GM19468 (cell line): ENCODE measurements around the gene TRIM52.
"Not testable (repeated sequence)": the region's sequence is repeated elsewhere in the genome, so short reads cannot be mapped to it uniquely, and the experiment has no call there.

Experiments used
- ATAC-seq: cut with Tn5 transposase; IDR thresholded peaks from one replicate; pipeline ENCODE4 v1.9.1; 2021; ENCODE audit warnings: mild to moderate bottlenecking, moderate library complexity, moderate number of reproducible peaks; ENCODE audit not compliant: unreplicated experiment; ENCODE audit errors: extremely low read depth

Gene TRIM52

DNA sequence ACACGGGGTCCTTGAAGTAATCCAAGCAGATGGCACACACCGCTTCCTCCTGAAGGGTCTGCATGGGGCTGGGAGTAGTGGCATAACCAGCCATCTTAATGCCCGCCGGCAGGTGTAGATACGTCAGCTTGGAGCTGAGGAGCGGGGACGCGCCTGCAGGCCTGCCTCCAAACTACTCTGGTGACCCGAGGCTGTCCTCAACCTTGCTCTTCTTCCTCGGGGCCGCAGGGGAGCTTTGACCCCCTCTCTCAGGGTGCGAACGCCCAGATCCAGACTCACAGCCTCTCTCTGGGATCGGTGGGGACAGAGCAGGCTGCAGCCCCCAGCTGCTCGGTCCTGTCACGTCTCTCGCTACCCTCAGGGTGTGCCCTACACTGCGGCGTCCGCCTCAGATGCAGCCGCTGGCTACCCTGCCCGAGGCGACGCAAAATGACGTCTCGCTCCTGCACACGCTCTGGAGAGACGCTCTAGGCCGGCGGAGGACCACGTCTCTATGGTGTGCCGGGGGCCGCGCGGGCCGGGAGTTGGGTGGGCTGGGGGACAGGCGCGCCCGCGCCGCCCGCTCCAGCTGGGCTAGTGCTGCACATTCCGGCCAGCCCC, at the start of gene TRIM52:
Gene TRIM52 (minus strand): TSS at position 424 of the 600 bp plus-strand sequence. CDS start 330 bp downstream, at position 94.
- peak; percentile 88 for ATAC-seq

DNA sequence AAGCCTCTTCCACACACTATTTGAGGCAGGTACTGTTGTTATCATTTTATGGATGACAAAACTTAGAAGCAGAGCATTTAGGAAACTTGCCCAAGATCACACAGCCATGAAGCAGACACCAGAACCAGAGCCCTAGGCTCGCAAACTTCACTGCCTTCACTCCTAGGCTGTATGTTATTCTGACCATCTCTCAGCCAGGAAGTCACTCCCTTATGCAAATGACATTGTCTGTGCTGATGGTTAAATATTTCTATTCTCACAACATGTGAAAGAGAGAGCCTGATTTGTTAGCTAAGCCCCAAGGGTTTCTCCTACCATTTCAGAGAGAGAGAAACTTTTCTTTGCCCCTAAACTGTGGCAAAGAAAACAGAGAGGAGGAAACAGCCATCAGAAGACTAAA, 26.4 kb upstream of the TRIM52 start:
- not testable (repeated sequence) for ATAC-seq

DNA sequence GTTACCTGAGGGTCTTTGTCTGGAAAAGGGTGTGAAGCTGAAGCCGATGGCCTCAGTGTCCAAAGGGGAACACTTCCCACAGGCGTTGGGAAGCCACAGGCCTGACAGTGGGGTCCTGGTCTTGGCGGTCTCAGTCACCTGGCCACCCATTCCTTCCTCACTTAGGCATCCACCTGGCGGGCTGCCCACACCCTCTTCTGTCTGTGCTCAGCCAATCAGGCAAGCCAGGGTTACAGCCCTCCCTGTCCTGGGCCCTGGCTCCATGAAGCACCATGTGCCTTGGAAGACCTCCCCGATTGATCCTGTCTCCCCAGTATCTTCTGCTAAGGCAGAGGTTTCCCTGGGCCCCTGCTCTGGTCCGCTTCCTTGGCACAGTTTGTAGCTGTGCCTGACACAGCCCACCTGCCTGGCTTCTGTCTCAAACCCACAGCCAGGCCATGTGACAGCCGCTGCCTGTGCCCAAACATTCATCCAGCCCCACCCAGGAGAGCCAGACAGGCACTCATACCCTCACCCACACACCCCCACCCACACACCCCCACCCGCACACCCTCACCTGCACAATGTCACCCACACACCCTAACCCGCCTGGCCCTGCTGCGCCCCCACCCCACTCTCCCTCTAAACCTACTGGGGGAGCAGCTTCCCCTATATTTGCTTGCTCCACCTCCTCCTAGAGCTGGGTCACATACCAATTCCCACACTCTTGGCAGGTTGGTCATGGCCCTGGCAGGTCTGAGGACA, 25.2 kb upstream of the TRIM52 start:
- ATAC-seq, result not testable (repeated sequence)

DNA sequence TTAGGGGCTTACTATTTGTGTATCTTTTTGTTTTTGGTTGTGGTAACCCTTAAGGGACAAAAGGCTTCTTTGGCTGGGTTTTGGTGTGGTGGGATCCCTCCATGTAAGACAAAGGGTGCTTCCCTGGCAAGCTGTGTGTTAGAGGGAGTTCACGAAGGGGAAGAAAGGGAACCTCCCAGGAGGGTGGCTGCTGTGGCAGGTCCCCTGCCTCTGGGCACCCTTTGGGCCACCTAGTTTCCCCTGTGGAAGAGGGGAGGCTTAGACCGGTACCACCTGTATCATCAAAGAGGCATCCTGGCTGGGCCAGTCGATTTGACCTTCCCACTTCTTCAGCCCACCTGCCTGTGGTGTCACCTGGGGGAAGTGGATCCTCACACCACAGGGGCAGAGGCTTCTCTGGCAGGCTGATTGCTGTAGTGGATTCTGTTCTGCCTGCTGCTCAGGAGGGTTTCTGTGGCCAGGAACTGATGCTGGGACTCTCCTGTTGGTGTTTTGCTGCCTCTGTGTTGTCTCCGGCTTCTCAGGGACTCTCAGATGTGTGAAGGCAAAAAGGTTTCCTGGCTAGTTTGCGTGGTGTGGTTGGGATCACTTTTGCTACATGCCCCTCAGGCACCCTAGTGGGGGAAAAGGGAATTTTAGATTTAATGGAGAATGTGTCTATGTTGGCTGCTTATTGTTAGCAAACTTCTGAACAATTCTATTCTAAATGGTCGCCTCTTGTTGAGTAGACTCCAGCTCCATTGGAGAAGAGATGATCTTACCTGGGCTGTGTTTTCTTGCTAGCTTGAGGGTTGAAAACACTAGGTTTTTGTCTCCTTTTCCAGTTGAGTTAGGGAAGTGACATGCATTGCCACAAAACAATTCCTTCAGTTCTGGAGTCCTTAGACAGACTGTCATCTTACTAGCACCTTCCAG, 23.2 kb upstream of the TRIM52 start:
- ATAC-seq, result not testable (repeated sequence)

DNA sequence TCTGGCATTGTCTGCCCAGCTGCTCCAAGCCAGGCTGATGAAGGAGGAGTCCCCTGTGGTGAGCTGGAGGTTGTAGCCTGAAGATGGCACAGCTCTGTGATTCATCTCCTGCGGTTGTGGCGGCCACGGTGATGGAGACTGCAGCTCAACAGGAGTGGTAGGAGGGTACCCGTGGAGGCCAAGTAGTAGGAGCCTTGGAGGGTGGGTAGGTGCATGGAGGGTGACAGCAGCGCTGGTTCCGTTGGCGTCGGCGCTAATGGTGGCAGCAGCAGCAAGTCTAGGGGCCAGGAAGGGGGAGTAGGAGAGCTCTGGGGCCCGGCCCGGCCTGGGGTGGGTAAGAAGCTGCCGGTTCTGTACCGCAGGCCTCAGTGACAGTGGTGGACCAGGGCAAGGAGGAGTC, 22.4 kb upstream of the TRIM52 start:
- no peak for ATAC-seq

DNA sequence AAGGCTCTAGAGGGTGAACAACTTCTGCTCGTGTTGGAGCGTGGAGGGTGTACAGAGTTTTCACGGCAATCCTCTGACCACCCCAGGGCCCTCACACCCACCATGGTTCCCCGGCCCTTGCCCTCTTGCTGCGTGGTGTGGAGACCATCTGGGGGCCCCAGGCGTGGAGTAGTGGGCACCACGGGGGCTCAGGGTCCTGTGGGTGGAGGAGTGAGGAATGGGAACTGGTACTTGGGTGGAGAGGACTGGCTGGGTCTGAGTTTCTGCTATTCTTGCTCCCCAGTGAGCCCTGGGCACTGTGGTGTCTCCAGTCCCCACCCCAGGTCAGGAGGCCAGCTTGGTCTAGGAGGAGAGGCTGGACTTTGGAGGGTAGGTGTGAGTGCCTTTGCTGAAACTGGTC, 21.9 kb upstream of the TRIM52 start:
- no peak for ATAC-seq

DNA sequence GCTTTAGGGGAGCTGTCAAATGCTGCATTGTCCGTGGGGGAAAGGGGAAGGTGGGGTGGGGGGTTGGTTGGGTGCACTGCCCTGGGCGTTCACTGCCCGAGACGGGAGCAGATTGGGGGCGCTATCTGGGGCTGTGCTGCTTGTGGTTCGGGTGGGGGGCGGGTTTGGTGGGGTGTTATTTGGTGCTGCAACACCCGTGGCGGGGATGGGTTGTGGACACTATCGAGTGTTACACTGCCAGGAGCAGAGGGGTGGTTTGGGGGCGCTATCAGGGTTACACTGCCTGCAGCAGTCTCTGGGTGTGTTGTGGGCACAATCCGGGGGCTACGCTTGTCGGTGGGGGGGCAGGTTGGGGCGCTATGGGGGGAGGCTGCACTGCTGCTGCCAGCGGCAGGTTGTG, 21.5 kb upstream of the TRIM52 start:
- ATAC-seq, result not testable (repeated sequence)

DNA sequence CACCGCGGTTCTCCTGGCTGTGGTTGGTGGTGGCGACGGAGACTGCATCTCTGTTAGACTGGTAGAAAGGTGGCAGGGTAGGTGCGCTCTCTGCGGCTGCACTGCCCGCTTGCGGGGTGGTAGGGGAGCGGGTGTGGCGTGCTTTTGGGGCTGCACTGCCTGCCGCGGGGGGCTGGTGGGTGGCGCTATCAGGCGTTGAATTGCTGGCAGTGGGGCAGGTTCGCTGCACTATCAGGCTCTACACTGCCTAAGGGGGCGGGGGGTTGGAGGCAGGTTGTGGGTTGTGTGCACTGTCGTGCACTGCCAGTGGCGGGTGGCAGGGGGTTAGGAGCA, 21.0 kb upstream of the TRIM52 start:
- ATAC-seq, result no peak

DNA sequence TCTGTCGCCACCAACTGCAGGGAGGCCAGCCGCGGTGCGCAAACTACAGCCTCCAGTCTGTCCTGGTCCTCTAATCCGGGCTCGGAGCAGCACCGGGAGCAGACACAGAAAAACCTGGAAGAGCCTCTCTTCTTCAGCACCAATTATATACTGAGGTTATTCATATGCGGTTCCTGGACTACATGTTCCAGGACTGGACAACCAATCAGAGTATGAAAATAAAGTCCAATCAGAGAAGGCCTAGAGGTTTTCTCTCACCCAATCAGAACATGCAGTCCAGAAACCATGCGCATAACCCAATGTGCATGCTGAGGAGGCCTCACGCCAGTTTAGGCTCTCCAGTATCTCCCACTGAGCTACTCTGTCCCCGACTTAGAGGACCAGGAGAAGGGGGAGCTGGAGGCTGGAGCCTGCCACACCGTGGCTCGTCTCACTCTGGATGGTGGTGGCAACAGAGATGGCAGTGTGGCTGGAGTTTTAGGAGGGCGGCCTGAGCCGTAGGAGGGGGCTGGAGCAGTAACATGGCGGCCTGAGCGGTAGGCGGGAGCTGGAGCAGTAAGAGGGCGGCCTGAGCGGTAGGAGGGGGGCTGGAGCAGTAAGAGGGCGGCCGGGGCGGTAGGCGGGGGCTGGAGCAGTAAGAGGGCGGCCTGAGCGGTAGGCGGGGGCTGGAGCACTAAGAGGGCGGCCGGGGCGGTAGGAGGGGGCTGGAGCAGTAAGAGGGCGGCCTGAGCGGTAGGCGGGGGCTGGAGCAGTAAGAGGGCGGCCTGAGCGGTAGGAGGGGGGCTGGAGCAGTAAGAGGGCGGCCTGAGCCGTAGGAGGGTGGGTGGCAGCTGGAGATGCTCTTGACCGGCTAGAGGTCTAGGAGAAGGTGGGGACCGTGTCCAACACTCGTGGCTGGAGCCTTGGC, 20.4 kb upstream of the TRIM52 start:
- ATAC-seq, result no peak

DNA sequence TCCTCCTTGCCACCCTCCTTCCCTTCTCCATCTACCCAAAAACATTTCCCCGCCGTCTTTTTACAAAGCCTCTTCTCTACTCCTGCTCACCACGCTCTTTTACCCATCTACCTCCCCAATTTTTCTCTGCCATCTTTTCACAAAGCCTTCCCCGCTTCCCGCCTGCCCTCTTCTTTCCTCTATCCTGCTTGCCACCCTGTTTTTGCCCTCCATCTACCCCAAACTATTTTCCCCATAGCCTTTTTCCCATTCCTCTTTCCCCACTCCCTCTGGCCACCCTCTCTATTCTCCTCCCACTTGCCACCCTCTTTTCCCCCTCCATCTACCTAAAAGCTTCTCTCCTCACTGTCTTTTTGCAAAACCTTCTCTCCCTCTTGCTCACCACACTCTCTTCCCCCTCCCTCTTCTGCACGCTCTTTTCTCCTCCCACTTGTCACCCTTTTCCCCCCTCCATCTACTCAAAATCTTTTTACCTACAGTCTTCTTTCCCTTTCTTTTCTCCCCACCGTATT, 19.4 kb upstream of the TRIM52 start:
- ATAC-seq, result no peak

DNA sequence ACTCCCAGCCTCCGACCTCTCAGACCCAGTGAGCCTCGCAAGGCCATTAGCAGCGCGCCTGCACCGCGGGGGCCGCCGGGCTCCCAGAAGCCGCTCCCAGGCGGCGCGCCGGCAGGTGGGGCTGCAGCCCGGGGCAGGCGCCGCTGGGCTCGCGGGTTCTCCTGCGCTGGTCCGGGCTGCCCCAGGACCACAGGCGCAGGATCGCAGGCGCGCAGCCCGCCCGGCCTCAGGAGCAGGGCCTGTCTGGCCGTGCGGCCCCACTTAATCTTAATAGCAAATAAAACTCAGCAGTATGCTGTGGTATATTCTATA, 12.4 kb upstream of the TRIM52 start:
- ATAC-seq, result not testable (repeated sequence)

DNA sequence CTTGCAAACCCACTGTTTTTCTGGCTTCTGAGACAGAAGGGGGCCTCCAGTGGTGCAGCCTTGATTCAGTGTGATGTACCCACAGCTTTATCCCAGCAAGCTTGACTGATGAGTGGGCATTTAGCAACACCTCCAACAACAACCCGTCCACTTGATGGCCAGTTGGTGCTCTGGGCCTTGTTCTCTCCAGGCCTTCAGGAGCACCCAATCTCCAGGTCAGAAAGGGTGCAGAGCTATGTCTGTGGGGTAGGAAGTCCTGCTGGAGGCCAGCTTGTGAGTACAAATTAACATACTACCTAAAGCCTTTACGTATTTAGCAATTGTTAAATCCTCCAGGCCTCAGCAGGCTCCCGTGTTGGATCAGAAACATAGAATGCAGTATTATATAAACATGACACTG, 10.1 kb upstream of the TRIM52 start:
- no peak for ATAC-seq

DNA sequence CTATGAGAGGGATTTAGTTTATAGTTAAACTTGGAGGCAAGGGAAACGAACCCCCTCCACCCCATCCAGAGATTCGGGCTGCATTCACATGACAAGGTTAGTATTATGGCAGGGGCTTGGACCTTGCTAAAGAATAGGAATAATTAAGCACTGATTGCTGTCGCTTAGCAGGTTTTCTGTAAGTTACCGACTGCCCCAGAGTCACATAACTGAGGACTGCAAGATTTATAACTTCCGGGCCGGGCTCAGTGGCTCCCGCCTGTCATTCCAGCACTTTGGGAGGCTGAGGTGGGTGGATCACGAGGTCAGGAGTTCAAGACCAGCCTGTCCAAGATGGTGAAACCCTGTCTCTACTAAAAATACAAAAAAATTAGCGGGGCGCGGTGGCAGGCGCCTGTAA, 7.0 kb upstream of the TRIM52 start:
- ATAC-seq, result not testable (repeated sequence)

DNA sequence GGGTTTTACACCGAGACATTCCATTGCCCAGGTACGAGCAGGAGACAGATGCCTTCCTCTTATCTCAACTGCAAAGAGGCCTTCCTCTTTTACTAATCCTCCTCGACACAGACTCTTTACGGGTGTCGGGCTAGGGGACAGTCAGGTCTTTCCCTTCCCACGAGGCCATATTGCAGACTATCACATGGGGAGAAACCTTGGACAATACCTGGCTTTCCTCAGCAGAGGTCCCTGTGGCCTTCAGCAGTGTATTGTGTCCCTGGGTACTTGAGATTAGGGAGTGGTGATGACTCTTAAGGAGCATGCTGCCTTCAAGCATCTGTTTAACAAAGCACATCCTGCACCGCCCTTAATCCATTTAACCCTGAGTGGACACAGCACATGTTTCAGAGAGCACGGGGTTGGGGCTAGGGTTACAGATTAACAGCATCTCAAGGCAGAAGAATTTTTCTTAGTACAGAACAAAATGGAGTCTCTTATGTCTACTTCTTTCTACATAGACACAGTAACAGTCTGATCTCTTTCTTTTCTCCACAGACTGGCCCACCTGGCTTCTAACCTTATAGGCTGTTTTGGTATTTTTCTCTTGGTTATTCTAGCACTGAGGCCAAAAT, 6.5 kb upstream of the TRIM52 start:
- not testable (repeated sequence) for ATAC-seq

DNA sequence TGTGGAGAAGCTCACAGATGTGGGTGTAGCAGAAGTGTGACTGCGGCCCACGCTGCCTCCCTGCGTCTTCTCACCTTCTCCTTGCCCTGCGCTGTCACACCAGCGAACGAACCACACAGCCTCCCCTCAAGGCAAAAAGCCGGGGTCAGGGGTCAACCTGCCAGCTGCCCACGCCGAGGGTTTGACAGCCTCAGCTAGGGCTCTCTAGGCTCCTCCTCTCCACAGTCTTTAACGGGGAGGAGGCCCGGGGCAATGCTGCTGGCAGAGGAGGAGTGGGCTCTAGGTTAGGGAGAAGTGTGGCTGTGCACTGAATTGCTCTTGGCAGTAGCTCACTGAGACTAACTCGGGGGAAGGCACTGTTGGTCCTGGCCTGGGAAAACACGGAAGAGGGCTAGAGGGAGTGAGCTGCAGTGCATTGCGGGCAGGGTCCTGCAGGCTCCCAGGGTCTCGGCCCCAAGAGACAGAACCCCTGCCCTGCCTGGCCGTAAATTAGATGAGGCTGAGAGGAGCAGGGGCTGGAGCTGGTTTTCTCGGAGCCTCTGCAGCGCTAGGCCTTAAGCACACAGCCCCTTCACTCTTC, 4.2 kb upstream of the TRIM52 start:
- no peak for ATAC-seq

DNA sequence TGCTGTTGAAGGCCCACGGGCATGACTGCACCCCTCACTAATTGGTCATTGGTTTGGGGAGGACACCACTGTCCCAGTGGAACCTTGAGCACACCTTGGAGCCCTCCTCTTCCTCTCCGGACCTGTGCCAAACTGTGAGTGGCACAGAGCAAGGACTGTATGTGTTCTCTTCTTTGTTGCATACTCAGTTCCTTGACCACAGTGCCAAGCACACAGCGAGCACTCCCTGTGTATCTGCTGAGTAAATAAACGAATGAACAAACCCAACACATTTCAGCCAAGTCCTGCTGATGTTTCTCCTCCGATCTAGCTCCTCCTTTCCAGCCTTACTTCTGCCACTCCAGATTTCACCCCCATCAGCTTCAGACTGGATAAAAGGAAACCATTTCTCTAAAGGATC, 2.7 kb upstream of the TRIM52 start:
- ATAC-seq, result no peak

DNA sequence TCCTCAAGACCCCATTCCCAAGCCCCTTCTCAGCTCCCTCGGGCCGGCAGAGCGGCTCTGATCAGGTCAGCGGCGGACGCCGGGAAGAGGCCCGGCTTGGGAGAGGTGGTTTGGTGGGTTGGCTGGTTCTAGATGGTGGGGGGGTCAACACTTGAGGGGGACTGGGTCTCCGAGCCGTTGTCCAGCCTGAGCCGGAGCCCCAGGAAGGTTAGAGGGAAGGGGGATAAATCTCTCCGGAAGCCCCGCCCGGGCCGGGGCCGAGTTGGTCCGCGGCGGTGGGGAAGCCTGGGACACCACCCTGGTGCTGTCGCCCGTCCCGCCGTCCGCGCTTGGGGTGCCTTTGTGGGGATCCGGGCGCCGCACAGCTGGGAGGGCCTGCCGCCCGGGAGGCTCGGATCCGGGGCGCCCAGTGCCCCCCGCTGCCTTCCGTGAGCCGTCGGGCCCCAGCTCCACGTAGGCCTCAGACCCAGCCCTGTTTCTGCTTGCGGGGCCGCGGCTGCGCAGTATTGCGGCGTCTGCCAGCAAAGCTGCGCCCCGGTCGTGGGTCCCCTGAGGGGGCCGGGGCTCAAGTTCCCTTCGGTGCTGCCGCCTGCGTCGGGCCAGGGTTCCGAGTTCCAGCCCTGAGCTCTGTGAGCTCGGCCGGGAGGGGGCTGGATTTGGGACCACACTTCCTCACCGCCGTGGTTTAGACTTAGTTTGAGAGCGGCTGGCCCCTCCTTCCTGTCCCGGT, 542 bp upstream of the TRIM52 start:
- peak; percentile 14 for ATAC-seq

DNA sequence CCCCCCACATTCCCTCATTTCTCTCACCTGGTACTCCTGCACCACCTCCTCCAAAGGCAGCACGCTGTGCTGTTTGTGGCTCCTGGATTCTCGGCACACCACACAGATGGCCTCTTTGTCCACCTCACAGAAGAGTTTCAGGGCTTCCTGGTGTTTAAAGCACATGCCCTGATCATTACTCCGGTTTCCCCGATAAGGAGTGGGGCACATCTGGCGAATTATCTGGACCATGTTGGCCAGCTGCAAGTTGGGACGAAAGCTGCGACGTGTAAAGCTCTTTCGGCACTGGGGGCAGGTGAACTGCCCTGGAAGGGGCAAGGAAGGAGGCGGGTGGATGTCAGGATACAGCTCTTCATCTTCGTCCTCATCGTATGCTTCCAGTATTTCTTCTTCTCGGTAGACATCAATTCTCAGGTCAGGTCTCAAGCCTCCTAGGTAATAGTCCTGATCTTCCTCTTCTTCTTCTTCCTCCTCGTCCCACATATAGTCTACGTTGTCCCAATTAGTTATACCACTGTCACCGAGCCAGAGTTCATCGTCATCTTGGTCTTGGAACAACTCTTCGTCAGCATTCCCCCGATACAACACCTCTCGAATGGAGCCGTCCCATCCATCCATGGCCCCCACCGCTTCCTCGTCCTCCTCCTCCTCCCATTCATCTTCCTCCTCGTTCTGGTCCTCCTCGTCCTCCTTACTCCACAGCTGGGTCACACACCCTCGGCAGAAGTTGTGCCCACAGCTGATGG, 796 bp downstream of the TRIM52 start:
- no peak for ATAC-seq
